ENCODE data around the gene PPDPF. TPM values are rescaled to one million over a fixed set of nuclear protein-coding genes. Genes with fewer than 3 reads are reported as not detected.

The PPDPF gene
- polyA plus RNA-seq, 3 donors, result 108 to 192 (median 149) TPM

DNA sequence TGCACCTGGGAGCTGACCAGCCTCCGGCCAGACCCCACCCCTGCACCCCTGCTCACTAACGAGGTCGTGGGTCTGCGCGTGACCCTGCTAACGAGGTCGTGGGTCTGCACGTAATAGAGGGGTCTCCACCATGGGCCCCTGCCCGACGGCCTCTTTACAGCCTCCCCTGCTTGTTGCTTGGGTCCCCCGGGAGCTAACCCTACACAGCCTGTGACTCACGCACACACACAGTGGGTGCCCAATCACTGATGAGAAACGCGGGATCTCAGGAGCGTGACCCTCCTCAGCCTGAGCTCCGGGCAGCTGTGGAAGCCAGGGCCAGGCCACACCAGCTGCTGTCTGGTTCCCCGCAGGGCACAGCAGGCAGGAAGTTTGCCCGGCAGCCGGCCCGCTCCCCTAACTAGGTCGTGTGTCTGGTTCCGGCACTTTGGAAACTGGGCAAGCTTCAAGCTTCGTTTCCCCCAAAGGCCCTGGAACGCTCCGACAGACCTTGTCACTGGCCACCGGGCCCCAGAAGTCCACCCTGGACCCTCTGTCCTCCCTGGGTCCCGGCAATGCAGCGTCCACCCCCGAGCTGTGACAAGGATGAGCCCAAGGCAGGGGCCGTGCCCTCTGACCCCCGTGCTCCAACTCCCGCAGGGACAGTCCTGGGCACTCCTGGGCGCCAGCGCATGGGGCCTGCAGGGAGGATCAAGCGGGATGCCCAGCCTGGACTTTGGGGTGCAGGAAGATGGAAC, 15.8 kb downstream of the PPDPF start:
- no peak for DNase-seq (ENCODE audit: low read depth in 3 of 3, low spot score in 2 of 3)

DNA sequence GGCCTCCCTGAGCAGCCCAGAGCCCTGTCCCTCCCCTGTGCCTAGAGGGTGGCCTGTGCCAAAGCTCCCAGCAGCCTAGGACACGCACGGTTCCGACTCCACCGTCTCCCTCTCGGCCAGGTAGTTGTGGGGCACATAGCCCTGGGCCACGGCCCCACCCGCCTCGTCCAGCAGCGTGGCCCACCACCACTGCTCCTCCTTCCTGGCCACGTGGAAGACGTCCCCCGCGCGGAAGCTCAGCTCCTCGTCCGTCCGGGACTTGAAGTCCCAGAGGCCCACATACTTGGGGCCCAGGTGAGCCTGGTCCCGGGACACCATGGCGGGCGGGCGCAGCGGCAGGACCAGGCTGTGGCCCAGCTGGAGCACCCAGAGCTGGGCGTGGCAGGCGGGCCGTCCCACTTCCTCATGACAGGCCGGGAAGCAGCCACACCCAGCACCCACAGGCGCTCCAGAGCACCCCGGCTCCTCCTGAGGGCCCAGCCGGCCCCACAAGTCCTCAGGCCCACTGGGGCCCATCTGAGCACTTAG, 16.5 kb downstream of the PPDPF start, which contains the start of gene PTK6:
TSS of gene PTK6 (minus strand) at position 380 of the 528 bp plus-strand sequence. CDS start at position 318, 62 bp downstream.
- DNase-seq (ENCODE audit: low read depth in 3 of 3, low spot score in 2 of 3), result no peak

DNA sequence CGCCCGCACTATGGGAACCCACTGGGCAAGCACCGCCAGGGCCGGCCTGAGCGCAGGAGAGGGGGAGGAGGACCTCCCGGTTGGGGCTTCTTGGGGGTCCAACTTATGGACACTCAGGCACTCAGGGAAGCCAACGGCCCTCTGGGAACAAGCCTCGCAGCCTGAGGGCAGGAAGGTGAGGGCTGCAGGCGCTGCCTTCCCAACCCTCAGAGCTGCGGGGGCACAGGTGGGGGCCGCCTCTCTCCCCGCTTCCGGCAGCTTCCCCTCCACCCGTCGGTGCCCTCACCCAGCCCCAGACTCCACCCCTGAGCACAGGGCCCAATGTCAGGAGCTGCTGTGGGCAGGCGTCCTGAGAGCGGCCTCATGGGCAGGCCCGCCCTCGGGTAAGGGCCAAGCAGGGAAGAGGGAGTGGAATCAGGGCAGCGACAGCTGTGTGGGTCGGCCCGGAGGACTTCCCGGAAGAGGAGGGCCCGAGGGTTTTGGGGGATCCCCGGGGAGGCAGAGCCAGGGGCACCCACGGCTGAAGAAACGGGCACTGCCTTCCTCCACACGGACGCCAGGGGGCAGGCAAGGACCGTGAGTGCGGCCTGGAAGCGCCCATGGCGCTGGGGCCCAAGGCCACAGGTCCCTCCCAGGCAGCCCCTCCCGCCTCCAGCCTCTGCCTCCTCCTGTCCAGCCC, 17.1 kb downstream of the PPDPF start:
- DNase-seq (ENCODE audit: low read depth in 3 of 3, low spot score in 2 of 3), result peak in 2 of 3 donors; percentile 65 to 73

DNA sequence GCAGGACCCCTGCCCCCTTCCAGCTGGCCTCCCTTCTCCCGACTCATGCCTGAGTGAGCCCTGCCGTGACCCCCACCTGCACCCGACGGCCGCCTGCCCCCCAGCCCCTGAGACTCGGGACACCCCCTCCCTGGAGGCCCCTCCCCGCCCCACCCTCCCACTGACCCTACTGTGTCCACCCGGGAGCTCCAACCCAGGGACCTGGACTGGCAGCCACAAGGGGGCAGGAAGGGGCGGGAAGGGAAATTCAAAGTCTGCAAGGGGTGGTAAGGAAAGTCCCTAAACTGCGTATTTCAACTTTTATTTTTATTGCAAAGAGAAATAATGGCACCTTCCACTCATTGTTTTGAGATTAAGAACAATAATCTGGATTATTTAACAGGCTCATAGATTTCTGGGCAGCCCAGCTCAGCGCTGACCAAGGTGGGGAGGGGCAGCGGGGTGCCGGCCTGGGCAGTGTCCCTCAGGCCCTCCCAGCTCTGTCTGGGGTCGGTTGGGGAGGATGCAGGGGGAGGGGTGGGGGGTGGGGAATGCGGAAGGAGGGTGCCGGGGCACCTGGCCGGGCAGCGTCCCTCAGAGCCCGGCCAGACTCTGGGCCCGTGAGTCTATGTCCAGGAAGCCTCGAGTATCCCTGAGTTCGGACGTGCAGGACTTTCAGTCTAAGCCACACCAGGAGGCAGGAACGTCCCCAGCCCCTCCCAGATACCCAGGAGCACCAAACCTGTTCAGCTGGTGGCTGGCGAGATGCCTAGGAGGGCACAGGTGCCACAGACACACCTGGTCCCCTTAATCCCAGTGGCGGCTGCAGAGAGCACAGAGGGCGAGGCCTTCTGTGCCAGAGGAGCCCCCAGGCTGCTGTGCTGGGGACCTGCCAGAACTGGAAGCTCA, 17.9 kb downstream of the PPDPF start:
- no peak for DNase-seq (ENCODE audit: low read depth in 3 of 3, low spot score in 2 of 3)

DNA sequence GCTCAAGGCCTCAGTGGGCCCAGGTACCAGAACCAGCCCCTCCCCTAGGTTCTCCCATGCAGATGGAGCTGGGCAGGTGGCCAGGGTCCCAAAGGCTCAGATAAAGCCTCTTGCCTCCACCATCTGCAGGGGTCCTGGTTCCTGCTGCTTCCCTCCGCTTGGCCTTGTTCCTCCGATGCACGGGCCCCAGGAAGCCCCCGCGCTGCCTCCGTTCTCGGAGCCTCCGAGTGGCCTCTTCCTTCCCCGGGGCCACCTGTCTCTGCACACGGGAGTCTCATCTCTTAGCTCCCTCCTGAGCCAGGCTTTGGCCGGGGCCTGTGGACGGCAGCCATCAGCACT, 18.5 kb downstream of the PPDPF start:
- no peak for DNase-seq (ENCODE audit: low read depth in 3 of 3, low spot score in 2 of 3)

DNA sequence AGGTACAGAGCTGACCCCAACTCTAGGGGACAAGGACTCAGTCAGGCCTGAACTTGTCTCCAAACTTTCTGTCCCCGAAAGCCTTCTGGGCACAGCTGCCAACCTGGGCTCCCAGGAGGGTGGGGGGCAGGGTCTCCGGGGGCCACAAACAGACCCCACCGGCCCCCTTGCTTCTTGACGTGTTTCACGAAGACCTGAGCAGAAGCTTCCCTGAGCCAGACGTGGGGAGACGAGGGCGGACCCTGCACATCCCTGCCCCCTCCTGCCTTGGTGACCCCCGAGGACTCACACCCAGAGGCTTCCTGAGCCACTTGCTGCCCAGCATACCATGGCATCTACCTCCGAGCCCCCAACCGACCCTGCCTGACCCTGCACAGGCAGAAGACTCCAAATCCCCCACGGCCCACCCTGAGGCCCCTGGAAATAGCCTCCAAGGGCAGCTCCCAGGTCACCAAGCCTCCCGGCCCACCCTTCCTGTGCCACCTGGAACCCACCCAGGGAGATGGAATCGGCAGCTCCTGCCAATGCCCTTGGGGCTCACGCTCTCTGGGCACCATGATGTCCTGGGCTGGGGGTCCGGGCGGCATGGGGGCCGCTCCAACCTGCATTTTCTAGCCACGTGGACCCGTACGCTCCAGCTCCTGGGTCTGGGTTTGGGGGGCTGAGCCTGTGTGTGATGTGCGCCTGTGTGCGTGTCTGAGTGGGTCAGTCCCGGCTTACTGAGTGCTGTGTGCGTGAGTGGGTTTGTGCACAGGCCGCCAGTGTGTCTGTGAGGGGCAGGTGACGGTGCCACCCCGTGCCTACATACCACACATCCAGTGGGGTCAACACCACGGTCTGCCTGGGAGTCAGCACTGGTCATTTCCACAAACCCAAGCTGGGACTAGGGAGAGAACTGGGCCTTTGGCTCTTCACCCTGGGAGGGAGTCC, 19.1 kb downstream of the PPDPF start:
- no peak for DNase-seq (ENCODE audit: low read depth in 3 of 3, low spot score in 2 of 3)

DNA sequence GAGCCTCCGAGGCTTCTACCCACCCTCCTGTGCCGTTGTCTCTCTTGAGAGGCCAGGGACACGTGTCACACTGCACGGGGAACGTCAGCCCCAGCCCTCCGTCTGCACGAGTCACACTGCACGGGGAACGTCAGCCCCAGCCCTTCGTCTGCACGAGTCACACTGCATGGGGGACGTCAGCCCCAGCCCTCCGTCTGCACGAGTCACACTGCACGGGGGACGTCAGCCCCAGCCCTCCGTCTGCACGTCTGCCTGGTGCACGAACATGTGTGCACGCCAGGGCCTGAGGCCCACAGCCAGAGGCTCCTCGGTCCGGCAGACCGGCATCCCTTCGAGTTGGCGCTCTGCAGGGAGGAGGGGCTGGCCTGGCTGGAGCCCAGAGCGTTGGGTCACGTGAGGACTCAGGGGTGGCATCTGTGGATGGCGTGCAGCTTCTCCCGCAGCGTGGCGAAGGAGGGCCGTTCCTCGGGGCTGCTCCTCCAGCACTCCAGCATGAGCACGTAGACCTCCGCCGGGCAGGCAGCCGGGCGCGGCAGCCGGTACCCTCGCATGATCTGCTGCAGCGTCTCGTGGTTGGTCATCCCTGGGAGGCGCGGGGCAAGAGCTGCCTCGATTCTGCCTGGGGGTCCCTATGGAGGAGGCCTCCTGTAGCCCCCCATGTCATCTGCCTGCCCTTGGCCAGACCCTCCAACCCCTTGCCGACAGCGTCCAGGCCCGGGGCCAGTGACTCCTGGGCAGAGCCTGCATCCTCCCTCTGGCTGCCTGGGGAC, 20.0 kb downstream of the PPDPF start:
- no peak for DNase-seq (ENCODE audit: low read depth in 3 of 3, low spot score in 2 of 3)

DNA sequence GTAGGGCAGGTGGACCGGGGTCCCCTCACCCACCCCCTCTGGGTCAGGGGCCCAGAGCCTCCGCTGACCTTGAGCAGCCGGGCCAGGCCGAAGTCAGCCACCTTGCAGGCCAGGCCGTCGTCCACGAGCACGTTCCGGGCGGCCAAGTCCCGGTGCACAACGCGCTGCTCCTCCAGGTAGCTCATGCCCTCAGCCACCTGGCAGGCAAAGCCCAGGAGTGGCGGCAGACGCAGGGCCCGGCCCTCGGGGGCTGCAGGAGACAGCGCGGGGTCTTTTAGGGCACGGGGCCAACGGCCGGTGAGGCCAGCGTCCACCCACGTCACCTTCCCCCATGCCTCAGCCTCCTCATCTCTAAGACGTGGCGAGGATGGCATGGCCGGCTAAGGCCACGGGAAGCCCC, 20.8 kb downstream of the PPDPF start:
- DNase-seq (ENCODE audit: low read depth in 3 of 3, low spot score in 2 of 3), result no peak

DNA sequence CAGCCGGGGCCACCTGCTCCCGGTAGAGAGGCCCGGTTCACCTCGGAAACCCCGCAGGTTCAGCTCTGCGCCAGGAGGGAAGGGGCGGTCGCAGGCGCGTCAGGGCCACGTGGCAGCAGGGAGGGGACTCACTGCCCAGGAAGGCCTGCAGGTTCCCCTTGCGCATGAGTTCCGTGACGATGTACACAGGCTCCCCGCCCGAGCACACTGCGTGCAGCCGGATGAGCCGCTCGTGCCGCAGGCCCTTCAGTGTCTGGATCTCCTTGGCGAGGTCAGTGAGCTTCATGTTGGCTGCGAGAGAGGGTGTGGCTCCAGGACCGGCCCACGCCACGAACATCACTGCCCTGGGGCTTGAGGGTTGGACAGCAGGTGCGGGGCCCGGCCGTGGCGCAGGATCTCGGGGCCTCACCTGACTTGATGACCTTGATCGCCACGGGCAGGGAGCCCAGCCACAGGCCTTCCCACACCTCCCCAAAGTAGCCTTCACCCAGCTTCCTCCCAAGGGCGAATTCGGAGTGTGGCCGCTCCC, 21.5 kb downstream of the PPDPF start:
- DNase-seq (ENCODE audit: low read depth in 3 of 3, low spot score in 2 of 3), result no peak

DNA sequence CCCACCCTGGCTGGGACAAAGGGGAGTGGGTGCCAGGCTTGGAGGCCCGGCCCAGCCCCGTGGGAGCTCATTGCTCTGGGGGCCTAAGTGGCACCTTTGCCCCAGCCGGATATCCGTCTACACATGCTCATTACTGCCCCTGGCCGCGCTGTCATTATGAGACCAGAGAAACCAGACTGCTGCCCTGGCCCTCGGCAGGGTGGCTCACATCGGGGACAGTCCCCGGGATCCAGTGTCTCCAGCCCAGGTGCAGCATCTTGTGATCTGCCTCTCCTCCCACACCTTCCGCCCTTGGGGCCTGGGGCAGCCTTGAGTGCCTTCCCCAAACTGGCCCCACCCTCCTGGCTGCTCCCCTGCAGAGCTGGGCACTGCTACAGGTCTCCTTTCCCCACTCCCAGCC, 22.1 kb downstream of the PPDPF start:
- DNase-seq (ENCODE audit: low read depth in 3 of 3, low spot score in 2 of 3), result no peak

DNA sequence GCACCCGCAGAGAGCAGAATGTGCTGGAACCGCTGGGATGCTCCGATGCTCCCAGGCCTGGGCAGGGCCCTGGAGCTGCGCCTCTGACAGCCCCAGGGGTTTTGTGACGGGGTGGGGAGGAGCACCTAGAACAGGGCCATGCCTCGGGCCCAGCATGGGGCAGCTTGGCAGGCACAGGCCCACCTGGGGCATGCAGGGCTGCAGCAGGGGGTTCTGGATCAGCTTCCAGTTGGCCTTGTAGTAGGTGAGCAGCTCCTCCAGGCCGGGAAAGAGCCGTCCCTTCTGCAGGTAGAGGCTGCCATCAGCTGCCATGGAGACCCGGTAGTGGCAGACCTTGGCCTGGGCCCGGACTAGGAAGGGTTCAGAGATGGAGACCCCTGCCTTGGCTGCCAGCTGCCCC, 22.6 kb downstream of the PPDPF start:
- no peak for DNase-seq (ENCODE audit: low read depth in 3 of 3, low spot score in 2 of 3)

DNA sequence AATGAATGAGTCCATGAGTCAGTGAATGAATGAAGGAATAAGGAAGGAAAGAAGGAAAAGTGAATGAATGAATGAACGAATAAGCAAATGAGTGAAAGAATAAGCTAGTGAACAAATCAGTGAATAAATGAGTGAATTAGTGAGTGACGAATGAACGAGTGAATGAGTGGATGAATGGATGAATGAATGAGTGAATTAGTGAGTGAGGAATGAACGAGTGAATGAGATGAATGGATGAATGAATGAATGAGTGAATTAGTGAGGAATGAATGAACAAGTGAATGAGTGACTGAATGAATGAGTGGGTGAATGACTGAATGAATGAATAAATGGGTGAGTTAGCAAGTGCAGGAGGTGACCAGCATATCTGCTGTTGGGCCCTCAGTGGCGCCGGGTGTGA, 23.2 kb downstream of the PPDPF start:
- DNase-seq (ENCODE audit: low read depth in 3 of 3, low spot score in 2 of 3), result no peak

DNA sequence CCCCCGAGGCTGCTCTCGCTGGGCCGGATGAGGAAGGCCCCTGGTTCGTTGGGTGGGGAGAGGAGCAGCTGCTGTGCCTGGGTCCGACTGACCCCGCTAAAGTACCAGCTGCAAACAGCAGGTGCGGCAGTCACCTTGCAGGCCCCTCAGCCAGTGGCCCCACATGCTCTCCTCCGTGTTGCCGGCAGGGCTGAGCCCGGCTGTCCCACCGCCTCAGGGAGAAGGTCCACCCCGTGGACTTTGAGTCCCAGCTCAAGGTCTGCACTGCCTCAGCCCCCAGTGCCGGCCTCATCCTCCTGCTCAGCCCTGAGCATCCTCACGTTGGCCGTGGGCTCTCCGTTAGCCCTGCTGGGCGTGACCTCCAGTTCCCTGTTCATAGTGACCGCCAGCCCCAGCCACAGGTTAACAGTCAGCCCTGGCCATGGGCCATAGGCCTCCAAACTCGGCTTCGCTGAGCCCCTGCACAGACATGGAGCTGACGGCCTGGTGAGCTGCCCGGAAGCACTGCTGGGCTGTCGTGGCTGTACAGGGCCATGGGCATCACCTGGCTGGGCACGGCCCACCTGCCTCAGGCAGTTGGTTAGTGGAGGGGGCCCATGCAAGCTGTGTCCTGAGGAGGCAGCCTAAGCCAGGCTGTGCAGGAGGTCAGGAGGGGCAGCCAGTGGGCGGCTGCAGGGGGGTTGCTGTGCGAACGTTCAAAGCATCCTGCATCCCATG, 23.8 kb downstream of the PPDPF start:
- no peak for DNase-seq (ENCODE audit: low read depth in 3 of 3, low spot score in 2 of 3)

DNA sequence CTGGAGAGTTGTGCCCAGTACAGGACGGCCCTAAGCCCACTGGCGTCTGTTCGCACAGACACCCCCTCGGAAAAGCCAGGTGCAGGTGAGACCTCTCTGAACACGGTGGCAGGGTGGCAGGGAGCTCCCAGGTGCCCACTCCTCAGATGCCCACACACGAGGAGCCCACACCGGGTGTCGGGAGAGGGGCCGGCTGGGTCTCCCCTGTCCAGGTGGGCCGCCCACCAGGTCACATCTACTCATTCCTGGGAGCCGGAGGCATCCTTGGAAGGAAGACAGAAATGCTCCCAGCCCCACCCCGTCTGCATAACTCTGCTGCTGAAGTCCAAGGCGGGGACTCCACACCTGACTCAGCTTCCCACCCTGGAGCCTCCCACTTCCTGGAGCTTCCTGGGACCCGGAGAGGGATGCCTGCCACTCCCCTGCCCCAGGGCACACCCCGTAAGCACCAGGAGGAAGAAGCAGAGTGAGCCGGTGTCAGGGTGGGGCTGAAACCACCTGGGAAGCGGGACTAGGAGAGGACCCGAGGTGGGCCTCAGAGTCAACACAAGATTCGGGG, 24.5 kb downstream of the PPDPF start:
- no peak for DNase-seq (ENCODE audit: low read depth in 3 of 3, low spot score in 2 of 3)

DNA sequence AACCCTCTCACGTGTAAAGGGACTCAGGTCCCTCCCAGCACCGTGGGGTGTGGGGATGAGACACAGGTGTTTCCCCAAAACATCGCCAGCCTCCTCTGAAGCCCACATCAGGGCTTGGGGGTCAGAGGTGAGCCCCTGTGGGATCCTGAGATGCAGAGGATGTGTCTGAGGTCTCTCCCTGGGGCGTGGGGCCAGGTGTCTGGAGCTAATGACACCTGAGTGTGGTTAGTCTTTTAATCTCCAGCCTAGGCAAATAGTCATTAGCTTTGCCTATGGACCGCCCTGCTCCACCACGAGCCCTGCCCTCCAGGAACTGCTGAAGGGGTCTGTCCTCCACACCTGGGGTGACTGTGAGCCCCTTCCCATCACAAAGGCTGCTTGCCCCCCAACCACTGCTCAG, 25.2 kb downstream of the PPDPF start:
- DNase-seq (ENCODE audit: low read depth in 3 of 3, low spot score in 2 of 3), result no peak

DNA sequence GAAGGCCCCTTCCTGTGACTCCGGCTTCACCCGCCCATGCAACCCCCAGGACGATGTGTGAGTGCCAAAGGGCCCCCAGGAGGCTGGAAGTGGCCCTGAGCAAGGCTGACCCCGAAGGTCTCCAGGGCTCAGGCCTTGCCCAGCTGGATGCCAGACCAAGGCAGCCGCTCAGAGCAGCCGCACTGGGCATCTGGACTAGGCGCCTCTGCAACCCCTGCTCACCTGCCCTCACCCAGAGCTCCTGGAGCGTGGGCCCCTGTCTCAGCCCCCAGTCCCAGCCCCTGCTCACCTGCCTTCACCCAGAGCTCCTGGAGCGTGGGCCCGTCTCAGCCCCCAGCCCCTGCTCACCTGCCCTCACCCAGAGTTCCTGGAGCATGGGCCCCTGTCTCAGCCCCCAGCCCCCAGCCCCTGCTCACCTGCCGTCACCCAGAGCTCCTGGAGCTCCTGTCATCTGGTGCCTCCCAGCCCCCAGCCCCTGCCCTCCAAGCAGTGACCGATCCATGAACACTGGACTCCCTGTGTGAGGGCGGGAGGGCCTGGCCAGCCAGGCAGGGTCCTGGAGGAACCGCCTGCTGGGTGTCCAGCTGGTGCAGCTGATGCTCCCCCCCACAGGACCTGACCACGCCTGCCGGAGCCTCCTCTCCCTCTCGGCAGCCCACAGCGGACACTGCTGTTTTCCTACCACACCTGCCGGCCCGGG, 25.8 kb downstream of the PPDPF start:
- no peak for DNase-seq (ENCODE audit: low read depth in 3 of 3, low spot score in 2 of 3)

DNA sequence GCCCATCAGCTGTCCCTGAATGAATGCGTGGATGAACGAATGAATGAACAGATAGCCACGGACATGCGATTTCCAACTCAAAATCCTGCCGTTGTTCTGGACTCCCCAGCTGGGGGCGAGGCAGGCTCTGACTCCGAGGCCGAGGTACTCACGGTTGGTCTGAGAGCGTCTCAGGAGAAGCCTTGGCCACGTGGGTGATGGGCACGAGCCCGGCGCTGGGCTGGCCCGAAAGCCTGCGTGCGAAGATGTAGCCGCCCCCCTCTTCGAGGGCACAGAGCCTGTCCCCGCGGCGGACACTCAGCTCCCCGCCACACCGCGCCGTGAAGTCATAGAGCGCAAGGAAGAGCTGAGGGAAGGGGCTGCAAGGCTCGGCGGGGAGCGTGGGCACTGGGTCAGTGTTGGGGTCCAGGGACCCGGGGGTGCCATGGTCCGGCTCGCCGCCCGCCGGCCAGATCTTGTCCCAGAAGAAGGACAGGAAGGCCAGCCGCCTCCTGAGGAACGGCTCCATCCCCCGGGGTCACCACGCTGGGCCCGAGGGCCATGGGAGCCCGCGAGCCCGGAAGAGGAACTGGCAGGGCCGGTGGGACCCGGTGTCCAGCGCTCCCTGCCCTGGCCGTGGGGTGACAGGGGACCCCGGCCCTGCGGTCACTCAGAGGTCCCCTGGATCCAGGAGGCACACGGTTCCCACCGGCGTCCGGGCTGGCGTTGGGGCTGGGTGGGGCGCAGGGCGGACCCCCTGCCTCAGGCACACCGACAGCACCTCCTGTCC, 26.6 kb downstream of the PPDPF start:
- no peak for DNase-seq (ENCODE audit: low read depth in 3 of 3, low spot score in 2 of 3)
